HCT116 (cell line): ENCODE measurements around the gene PRDM1. TPM values are rescaled to one million over a fixed set of nuclear protein-coding genes. Genes with fewer than 3 reads are reported as not detected.

ENCODE experiments used
- ATAC-seq: fragments of 200-7000 bp; cut with Tn5 transposase; 2 replicates; pipeline ENCODE4 v1.9.1; 2020; ENCODE audit warnings: mild to moderate bottlenecking, moderate library complexity
- BruUV-seq: library from RNA; stranded (reverse); fragments of 400-500 nt; replicated peaks from 2 replicates; lab custom pipeline; 2021; lab: Mats Ljungman, UMichigan
- CTCF ChIA-PET: fragments of 300-600 bp; sonication (Branson Sonifier 250); formaldehyde crosslinking; loops from one replicate; lab custom pipeline; 2021; ENCODE audit warnings: antibody characterized with exemption; lab: Charles Lee
- POLR2A ChIA-PET: fragments of 300-600, 350-600 bp; sonication (Branson Sonifier 250); formaldehyde crosslinking; loops from one replicate; lab custom pipeline; 2021; ENCODE audit warnings: antibody characterized with exemption; lab: Charles Lee
- RAD21 ChIA-PET, 2 experiments: fragments of 300-600 bp; sonication (Branson Sonifier 250); formaldehyde crosslinking; loops; one replicate each; lab custom pipeline; 2023; ENCODE audit warnings: low total read pairs in 2 of 2; ENCODE audit not compliant: uncharacterized antibody in 2 of 2, unreplicated experiment in 2 of 2, low non-redundant PET in 1 of 2; lab: Charles Lee
- DNase-seq: peaks from one replicate; pipeline ENCODE4 v3.0.0-alpha.2; 2010; ENCODE audit warnings: low read depth, low spot score
- H2AFZ ChIP-seq: fragments of 200-600 bp; shearing (Covaris generic), sonication (generic); 2 replicates; pipeline ENCODE4 v1.6.1; 2017; ENCODE audit warnings: low read depth, mixed run types, mixed read lengths, antibody characterized with exemption, low read length; ENCODE audit not compliant: poor library complexity, severe bottlenecking
- H3K27ac ChIP-seq: 2 replicates; pipeline ENCODE4 v1.5.1; 2012; ENCODE audit warnings: low read depth, low read length
- H3K27me3 ChIP-seq: fragments of 200-600 bp; sonication (generic); 2 replicates; pipeline ENCODE4 v1.6.1; 2016; ENCODE audit warnings: mixed run types, low read length, mixed read lengths; ENCODE audit not compliant: insufficient read depth
- H3K36me3 ChIP-seq, 2 experiments: fragments of 200-500 bp in 1 of 2; fragments of 200-600 bp in 1 of 2; sonication (Bioruptor generic) in 1 of 2; sonication (generic) in 1 of 2; 2 replicates each; pipeline versions ENCODE4 v1.5.1 to v1.6.1; 2014 to 2016; ENCODE audit warnings: low read length in 2 of 2, inconsistent platforms in 1 of 2, mixed read lengths in 1 of 2, mixed run types in 1 of 2; ENCODE audit not compliant: insufficient read depth in 2 of 2, control insufficient read depth in 1 of 2
- H3K4me1 ChIP-seq, 2 experiments: fragments of 200-600 bp in 1 of 2; sonication (generic) in 1 of 2; 2 replicates each; pipeline versions ENCODE4 v1.5.1 to v1.6.1; 2012 to 2017; ENCODE audit warnings: low read length in 2 of 2, inconsistent platforms in 1 of 2, mild to moderate bottlenecking in 1 of 2, mixed read lengths in 1 of 2, mixed run types in 1 of 2, moderate library complexity in 1 of 2; ENCODE audit not compliant: insufficient read depth in 2 of 2, control insufficient read depth in 1 of 2
- H3K4me2 ChIP-seq: fragments of 200-600 bp; sonication (generic); 2 replicates; pipeline ENCODE4 v1.6.1; 2017; ENCODE audit warnings: mixed run types, low read length, mixed read lengths
- H3K4me3 ChIP-seq, 2 experiments: fragments of 200-600 bp in 1 of 2; sonication (generic) in 1 of 2; replicated peaks in 1 of 2; 2 replicates each; pipeline ENCODE4 v1.5.1; 2011 to 2016; ENCODE audit warnings: low read length in 2 of 2, control low read depth in 1 of 2, low read depth in 1 of 2, mild to moderate bottlenecking in 1 of 2, mixed read lengths in 1 of 2, mixed run types in 1 of 2
- H3K79me2 ChIP-seq: fragments of 200-600 bp; sonication (generic); 2 replicates; pipeline ENCODE4 v1.6.1; 2017; ENCODE audit warnings: mild to moderate bottlenecking, mixed run types, low read length, moderate library complexity, mixed read lengths; ENCODE audit not compliant: insufficient read depth
- H3K9ac ChIP-seq: fragments of 200-600 bp; sonication (generic); 2 replicates; pipeline ENCODE4 v1.6.1; 2016; ENCODE audit warnings: low read length, mixed read lengths
- H3K9me2 ChIP-seq: fragments of 200-600 bp; sonication (generic), shearing (Covaris generic); 2 replicates; pipeline ENCODE4 v1.6.1; 2017; ENCODE audit warnings: mixed run types, mild to moderate bottlenecking, moderate library complexity; ENCODE audit not compliant: insufficient read depth
- H3K9me3 ChIP-seq, 2 experiments: fragments of 200-500 bp in 1 of 2; fragments of 200-600 bp in 1 of 2; sonication (Bioruptor generic) in 1 of 2; sonication (generic) in 1 of 2; 2 replicates each; pipeline ENCODE4 v1.6.1; 2014 to 2017; ENCODE audit warnings: low read length in 2 of 2, mixed read lengths in 2 of 2, inconsistent platforms in 1 of 2, low read depth in 1 of 2, mild to moderate bottlenecking in 1 of 2, mixed run types in 1 of 2, moderate library complexity in 1 of 2; ENCODE audit not compliant: control insufficient read depth in 1 of 2, insufficient read depth in 1 of 2
- H4K20me1 ChIP-seq: fragments of 200-600 bp; sonication (generic), shearing (Covaris generic); 2 replicates; pipeline ENCODE4 v1.6.1; 2017; ENCODE audit warnings: mixed run types, mild to moderate bottlenecking, moderate library complexity; ENCODE audit not compliant: insufficient read depth
- ATF3 ChIP-seq: IDR thresholded peaks from 2 replicates; pipeline ENCODE4 v1.6.1; 2012
- CBX3 ChIP-seq: IDR thresholded peaks from 2 replicates; pipeline ENCODE4 v1.6.1; 2012; ENCODE audit warnings: low read depth
- CEBPB ChIP-seq: IDR thresholded peaks from 2 replicates; pipeline ENCODE4 v1.6.1; 2012; ENCODE audit warnings: low read depth
- EGR1 ChIP-seq: IDR thresholded peaks from 2 replicates; pipeline ENCODE4 v1.6.1; 2012; ENCODE audit warnings: low read depth
- EZH2 ChIP-seq: fragments of 200-600 bp; sonication (generic); IDR thresholded peaks from 2 replicates; pipeline ENCODE4 v1.6.1; 2017; ENCODE audit warnings: antibody characterized with exemption, mixed run types
- EZH2phosphoT487 ChIP-seq: fragments of 200-600 bp; IDR thresholded peaks from 2 replicates; pipeline ENCODE4 v1.6.1; 2018; ENCODE audit warnings: antibody characterized with exemption, borderline replicate concordance
- FOSL1 ChIP-seq: IDR thresholded peaks from 2 replicates; pipeline ENCODE4 v1.6.1; 2012; ENCODE audit warnings: low read depth
- JUND ChIP-seq: IDR thresholded peaks from 2 replicates; pipeline ENCODE4 v1.6.1; 2012
- MAX ChIP-seq: IDR thresholded peaks from 2 replicates; pipeline ENCODE4 v1.6.1; 2012
- POLR2A ChIP-seq: IDR thresholded peaks from 2 replicates; pipeline ENCODE4 v1.7.0; 2011; ENCODE audit warnings: borderline replicate concordance; ENCODE audit not compliant: insufficient read depth, insufficient read length; ENCODE audit errors: extremely low read depth
- SIN3A ChIP-seq: IDR thresholded peaks from 2 replicates; pipeline ENCODE4 v1.6.1; 2012; ENCODE audit warnings: low read depth
- SRF ChIP-seq: IDR thresholded peaks from 2 replicates; pipeline ENCODE4 v1.6.1; 2012; ENCODE audit warnings: low read depth
- TCF7L2 ChIP-seq: IDR thresholded peaks from 2 replicates; pipeline ENCODE4 v1.7.0; 2011; ENCODE audit warnings: borderline replicate concordance, inconsistent platforms; ENCODE audit not compliant: insufficient read depth, insufficient read length; ENCODE audit errors: extremely low read depth
- ZBTB33 ChIP-seq: IDR thresholded peaks from 2 replicates; pipeline ENCODE4 v1.6.1; 2011; ENCODE audit warnings: mild to moderate bottlenecking, low read length, moderate library complexity; ENCODE audit not compliant: insufficient replicate concordance; ENCODE audit errors: extremely low read depth
- ZNF274 ChIP-seq: fragments of 200-500 bp; sonication (Bioruptor generic); IDR thresholded peaks from 2 replicates; pipeline ENCODE4 v1.6.1; 2014; ENCODE audit warnings: mild to moderate bottlenecking, low read depth, low read length, inconsistent platforms
- intact Hi-C: fragments of 100-400 bp; cut with micrococcal nuclease; formaldehyde crosslinking; loops from 2 replicates; pipeline ENCODE4 v1.10.0; 2022
- total RNA-seq: library from RNA; stranded (reverse); gene quantifications from one replicate; pipeline ENCODE4 v1.2.1, GENCODE V29; 2021; ENCODE audit not compliant: unreplicated experiment
- TF ChIP-seq, protein P1 (sequence below), 3 experiments: fragments of 200-600 bp in 1 of 3; sonication (generic) in 1 of 3; IDR thresholded peaks in 2 of 3; conservative IDR thresholded peaks in 1 of 3; 2 replicates each; pipeline ENCODE4 v1.5.1; 2012 to 2017; ENCODE audit warnings: low read depth in 2 of 3, low read length in 2 of 3, antibody characterized with exemption in 1 of 3, borderline replicate concordance in 1 of 3, control low read depth in 1 of 3, mild to moderate bottlenecking in 1 of 3, mixed read lengths in 1 of 3, mixed run types in 1 of 3, moderate library complexity in 1 of 3; ENCODE audit not compliant: insufficient read depth in 1 of 3

PRDM1 gene
- total RNA-seq, 1 experiment from 2014 or later, result 3.4 TPM

DNA sequence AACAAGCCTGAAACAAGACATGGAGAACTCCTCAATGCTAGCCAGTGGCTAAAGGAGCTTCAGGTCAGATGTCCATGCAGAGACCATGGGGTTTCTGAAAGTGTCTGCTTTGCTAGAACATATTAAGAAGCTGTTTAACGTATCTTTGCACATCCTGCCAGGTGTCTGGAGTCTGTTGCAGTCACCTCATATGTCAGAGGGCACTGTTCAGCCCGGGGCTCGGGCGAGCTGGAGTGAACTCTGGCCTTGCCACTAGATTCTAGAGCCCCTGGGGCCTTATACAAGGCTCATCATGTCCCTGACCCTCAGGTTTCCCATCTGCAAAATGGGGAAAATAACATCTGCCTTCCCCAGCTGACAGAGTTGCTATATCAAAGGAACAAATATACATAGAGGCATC lies 59.0 kb downstream of the PRDM1 start:
- intact Hi-C loops, result no loop called here
- Histone ChIP-seq H2AFZ (no peak overlapping the region), H3K27ac (no peak overlapping the region), H3K9me3 (no peaks in the 10 kb centered on the region), H3K9ac (no peak overlapping the region)
- POLR2A ChIA-PET, result no interaction called here
- BruUV-seq, result no TSS peak
- TF ChIP-seq SRF (no peak), FOSL1 (no peak), ZBTB33 (no peak), JUND (no peak), EGR1 (no peak), EZH2 (no peak), ATF3 (no peak), POLR2A (no peak), ZNF274 (no peak)
- TF ChIP-seq, all 23 proteins: peak for 0
- ChIA-PET CTCF (no interaction called here), RAD21 (no interaction called here)
- H3K4me2 ChIP-seq, result no peak overlapping the region
- no peaks in the 10 kb centered on the region for H3K36me3 ChIP-seq
- H3K9me2 ChIP-seq, result no peaks in the 10 kb centered on the region
- no peaks in the 10 kb centered on the region for H3K27me3 ChIP-seq
- no peak overlapping the region for H3K4me3 ChIP-seq
- H3K79me2 ChIP-seq, result no peaks in the 10 kb centered on the region
- no peak for DNase-seq
- peaks cover 19 to 45% of the 10 kb centered on the region in 2 experiments; a peak in 3 of 4 replicates for H3K4me1 ChIP-seq
- ATAC-seq, result no peak
- no peaks in the 10 kb centered on the region for H4K20me1 ChIP-seq

DNA sequence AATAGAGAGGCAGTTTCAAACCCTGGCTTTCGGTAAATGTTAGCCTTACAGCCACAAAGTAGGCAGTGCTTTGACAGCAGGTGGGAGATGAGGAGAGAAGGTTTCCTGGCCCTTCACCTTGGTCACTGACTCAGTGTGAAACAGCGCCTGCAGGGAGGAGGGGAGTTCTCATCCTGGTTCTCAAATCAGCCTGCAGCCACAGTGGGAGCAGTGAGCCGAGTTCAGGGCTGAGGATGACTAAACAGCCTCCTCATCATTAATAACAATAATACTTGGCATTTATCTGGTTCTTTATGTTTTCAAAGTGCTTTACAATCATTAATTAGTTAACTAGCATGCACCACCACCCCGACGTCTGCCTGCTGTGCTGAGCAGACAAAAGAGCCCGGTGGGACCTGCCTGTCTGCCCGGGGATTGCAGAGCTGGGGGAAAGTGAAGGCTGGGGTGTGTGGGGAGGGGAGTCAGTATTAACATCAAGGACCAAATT lies 59.6 kb downstream of the PRDM1 start:
- peaks cover 19 to 39% of the 10 kb centered on the region in 2 experiments; a peak in 3 of 4 replicates for H3K4me1 ChIP-seq
- POLR2A ChIA-PET, result no interaction called here
- TF ChIP-seq, protein P1, sequence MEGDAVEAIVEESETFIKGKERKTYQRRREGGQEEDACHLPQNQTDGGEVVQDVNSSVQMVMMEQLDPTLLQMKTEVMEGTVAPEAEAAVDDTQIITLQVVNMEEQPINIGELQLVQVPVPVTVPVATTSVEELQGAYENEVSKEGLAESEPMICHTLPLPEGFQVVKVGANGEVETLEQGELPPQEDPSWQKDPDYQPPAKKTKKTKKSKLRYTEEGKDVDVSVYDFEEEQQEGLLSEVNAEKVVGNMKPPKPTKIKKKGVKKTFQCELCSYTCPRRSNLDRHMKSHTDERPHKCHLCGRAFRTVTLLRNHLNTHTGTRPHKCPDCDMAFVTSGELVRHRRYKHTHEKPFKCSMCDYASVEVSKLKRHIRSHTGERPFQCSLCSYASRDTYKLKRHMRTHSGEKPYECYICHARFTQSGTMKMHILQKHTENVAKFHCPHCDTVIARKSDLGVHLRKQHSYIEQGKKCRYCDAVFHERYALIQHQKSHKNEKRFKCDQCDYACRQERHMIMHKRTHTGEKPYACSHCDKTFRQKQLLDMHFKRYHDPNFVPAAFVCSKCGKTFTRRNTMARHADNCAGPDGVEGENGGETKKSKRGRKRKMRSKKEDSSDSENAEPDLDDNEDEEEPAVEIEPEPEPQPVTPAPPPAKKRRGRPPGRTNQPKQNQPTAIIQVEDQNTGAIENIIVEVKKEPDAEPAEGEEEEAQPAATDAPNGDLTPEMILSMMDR (IDR thresholded peaks at IDR 0.05 in 2 of 3, conservative IDR thresholded peaks at IDR 0.05 in 1 of 3; ENCODE audit: borderline replicate concordance in 1 of 3, insufficient read depth in 1 of 3, low read depth in 2 of 3, low read length in 2 of 3), result no peak
- TF ChIP-seq MAX, result no peak
- no peak for TF ChIP-seq TCF7L2
- no peak for TF ChIP-seq JUND
- no peak for TF ChIP-seq ZBTB33
- TF ChIP-seq SIN3A, result no peak
- no peak for TF ChIP-seq CBX3
- TF ChIP-seq CEBPB, result no peak
- no peak for TF ChIP-seq EZH2
- TF ChIP-seq EZH2phosphoT487, result no peak

More for the DNA sequence above, 59.6 kb downstream of the PRDM1 start:
- no TSS peak for BruUV-seq
- RAD21 ChIA-PET, result no interaction called here
- Histone ChIP-seq H3K79me2 (no peaks in the 10 kb centered on the region), H3K9me2 (no peaks in the 10 kb centered on the region), H4K20me1 (no peaks in the 10 kb centered on the region), H3K27me3 (no peaks in the 10 kb centered on the region), H3K4me2 (no peak overlapping the region), H3K4me3 (no peak overlapping the region), H2AFZ (no peak overlapping the region), H3K9ac (no peak overlapping the region), H3K9me3 (no peaks in the 10 kb centered on the region), H3K27ac (no peak overlapping the region), H3K36me3 (no peaks in the 10 kb centered on the region)
- ATAC-seq (no peak), DNase-seq (no peak)
- CTCF ChIA-PET, result no interaction called here
- intact Hi-C loops, result no loop called here
